Stimulated activated CD8-positive, alpha-beta memory T cell treated with anti-CD3 and anti-CD28 coated beads, Interleukin-2, amount 100 ng/mL, for 1 hour (primary cell): ENCODE results near the gene DHX58.

Experiments
- DNase-seq, 2 donors: peaks; one replicate each; pipeline ENCODE4 v3.0.0-alpha.2; 2020; ENCODE audit warnings: low read depth in 2 of 2

The DHX58 gene

GRCh38 chr17:42087736-42088705, 24.5 kb downstream of the DHX58 start:
- no peak for DNase-seq

GRCh38 chr17:42087042-42087701, 25.3 kb downstream of the DHX58 start:
- DNase-seq: no peak

GRCh38 chr17:42081516-42082129, 30.9 kb downstream of the DHX58 start:
- no peak for DNase-seq

GRCh38 chr17:42079541-42079940, 33.0 kb downstream of the DHX58 start:
- no peak for DNase-seq

- no peak for DNase-seq
Observed at GRCh38 chr17:42078396-42079043, 34.0 kb downstream of the DHX58 start.

GRCh38 chr17:42077755-42078154, 34.8 kb downstream of the DHX58 start:
- no peak for DNase-seq

GRCh38 chr17:42076797-42077559, 35.5 kb downstream of the DHX58 start:
- DNase-seq: no peak

GRCh38 chr17:42075789-42076188, 36.7 kb downstream of the DHX58 start:
- no peak for DNase-seq

GRCh38 chr17:42072323-42073187, 40.0 kb downstream of the DHX58 start:
- DNase-seq: no peak

GRCh38 chr17:42071810-42072209, 40.7 kb downstream of the DHX58 start:
- DNase-seq: no peak

GRCh38 chr17:42068979-42069378, 43.5 kb downstream of the DHX58 start:
- no peak for DNase-seq

- peak in 1 of 2 donors; percentile 40 for DNase-seq
Observed at GRCh38 chr17:42067371-42068091, 45.0 kb downstream of the DHX58 start.

- no peak for DNase-seq
Observed at GRCh38 chr17:42065201-42065600, 47.3 kb downstream of the DHX58 start.

- no peak for DNase-seq
Observed at GRCh38 chr17:42062681-42063080, 49.8 kb downstream of the DHX58 start.

GRCh38 chr17:42061646-42062487, 50.6 kb downstream of the DHX58 start:
- DNase-seq: no peak

- no peak for DNase-seq
Observed at GRCh38 chr17:42060231-42060630, 52.3 kb downstream of the DHX58 start.

GRCh38 chr17:42059815-42060214, 52.7 kb downstream of the DHX58 start:
- no peak for DNase-seq

GRCh38 chr17:42058063-42058462, 54.5 kb downstream of the DHX58 start:
- DNase-seq: no peak

GRCh38 chr17:42056635-42057034, 55.9 kb downstream of the DHX58 start:
- DNase-seq: no peak
